HG03575 (cell line): ENCODE data around the gene GUK1.
"Not testable (repeated sequence)": the region's sequence is repeated elsewhere in the genome, so short reads cannot be mapped to it uniquely, and the experiment has no call there.

Experiments used
- ATAC-seq: cut with Tn5 transposase; IDR thresholded peaks from one replicate; pipeline ENCODE4 v1.9.1; 2021; ENCODE audit not compliant: unreplicated experiment, insufficient number of reproducible peaks, low FRiP score; ENCODE audit errors: extremely low read depth

GUK1 gene

GRCh38 chr1:228170666-228171065 is 30.6 kb downstream of the GUK1 start:
- no peak for ATAC-seq

- no peak for ATAC-seq
These were observed 31.3 kb downstream of the GUK1 start for GRCh38 chr1:228171221-228171891.

GRCh38 chr1:228172591-228173527 is 32.8 kb downstream of the GUK1 start:
- ATAC-seq: no peak

GRCh38 chr1:228173528-228174481 is 33.7 kb downstream of the GUK1 start:
- ATAC-seq: not testable (repeated sequence)

- no peak for ATAC-seq
These were observed 34.6 kb downstream of the GUK1 start for GRCh38 chr1:228174482-228175315.

GRCh38 chr1:228175316-228176023 is 35.4 kb downstream of the GUK1 start:
- ATAC-seq: no peak

- ATAC-seq: no peak
These were observed 35.9 kb downstream of the GUK1 start for GRCh38 chr1:228176024-228176395.

- ATAC-seq: no peak
These were observed 36.5 kb downstream of the GUK1 start for GRCh38 chr1:228176461-228177182.

GRCh38 chr1:228177183-228177475 is 37.0 kb downstream of the GUK1 start:
- no peak for ATAC-seq

GRCh38 chr1:228177721-228178710 is 37.9 kb downstream of the GUK1 start:
- ATAC-seq: no peak

- no peak for ATAC-seq
These were observed 38.9 kb downstream of the GUK1 start for GRCh38 chr1:228178737-228179684.

GRCh38 chr1:228180271-228180958 is 40.3 kb downstream of the GUK1 start:
- ATAC-seq: no peak

- no peak for ATAC-seq
These were observed 41.0 kb downstream of the GUK1 start for GRCh38 chr1:228180959-228181644.

- no peak for ATAC-seq
These were observed 41.6 kb downstream of the GUK1 start for GRCh38 chr1:228181645-228182034.
